ENCODE results near the gene OR10W1. TPM values are rescaled to one million over a fixed set of nuclear protein-coding genes. Genes with fewer than 3 reads are reported as not detected.

Gene OR10W1
- total RNA-seq (2022; extraction: Qiagen RNA extraction; ENCODE audit: low read depth): not detected in 5 replicates

GRCh38 chr11:58268142-58268541, at the start of gene OR10W1:
TSS of gene OR10W1 (minus strand) at chr11:58268260. CDS start at chr11:58267858, 402 bp downstream.

Other genes starting within 250 kb of the OR10W1 start
- gene OR9Q1, start 244.4 kb downstream of the OR10W1 start, total RNA-seq (2022; extraction: Qiagen RNA extraction; ENCODE audit: low read depth): not detected in 5 replicates
- not detected in 5 replicates for gene OR6Q1, start 237.3 kb downstream of the OR10W1 start, total RNA-seq (2022; extraction: Qiagen RNA extraction; ENCODE audit: low read depth)
- gene OR9I1, start 142.7 kb downstream of the OR10W1 start, total RNA-seq (2022; extraction: Qiagen RNA extraction; ENCODE audit: low read depth): not detected in 5 replicates
- gene OR9Q2, start 79.2 kb downstream of the OR10W1 start, total RNA-seq (2022; extraction: Qiagen RNA extraction; ENCODE audit: low read depth): not detected in 5 replicates
- gene OR1S2, start 64.1 kb downstream of the OR10W1 start, total RNA-seq (2022; extraction: Qiagen RNA extraction; ENCODE audit: low read depth): not detected in 5 replicates
- gene OR1S1, start 55.5 kb downstream of the OR10W1 start, total RNA-seq (2022; extraction: Qiagen RNA extraction; ENCODE audit: low read depth): not detected in 5 replicates
- gene OR10Q1, start 39.3 kb downstream of the OR10W1 start, total RNA-seq (2022; extraction: Qiagen RNA extraction; ENCODE audit: low read depth): not detected in 5 replicates
- gene OR5B17, start 90.8 kb upstream of the OR10W1 start, total RNA-seq (2022; extraction: Qiagen RNA extraction; ENCODE audit: low read depth): not detected in 5 replicates
- gene OR5B3, start 138.6 kb upstream of the OR10W1 start, total RNA-seq (2022; extraction: Qiagen RNA extraction; ENCODE audit: low read depth): not detected in 5 replicates
- gene OR5B2, start 159.9 kb upstream of the OR10W1 start, total RNA-seq (2022; extraction: Qiagen RNA extraction; ENCODE audit: low read depth): not detected in 5 replicates
- not detected in 5 replicates for gene OR5B12, start 174.0 kb upstream of the OR10W1 start, total RNA-seq (2022; extraction: Qiagen RNA extraction; ENCODE audit: low read depth)
- not detected in 5 replicates for gene OR5B21, start 239.8 kb upstream of the OR10W1 start, total RNA-seq (2022; extraction: Qiagen RNA extraction; ENCODE audit: low read depth)

All from A549 treated with GW870086 at 1 μM for 4 hours (cell line).